HG02938 (cell line): ENCODE measurements around the gene IL1R1.

Experiments
- ATAC-seq: cut with Tn5 transposase; IDR thresholded peaks from one replicate; pipeline ENCODE4 v1.9.1; 2021; ENCODE audit warnings: mild to moderate bottlenecking, moderate library complexity; ENCODE audit not compliant: unreplicated experiment

The IL1R1 gene

GRCh38 chr2:102166189-102166845, 23.8 kb downstream of the IL1R1 start:
- no peak for ATAC-seq

- ATAC-seq, result no peak
These were observed 25.7 kb downstream of the IL1R1 start for GRCh38 chr2:102168026-102168771.

GRCh38 chr2:102171946-102172345, 29.4 kb downstream of the IL1R1 start:
- ATAC-seq, result no peak

- no peak for ATAC-seq
These were observed 30.2 kb downstream of the IL1R1 start for GRCh38 chr2:102172745-102173144.

GRCh38 chr2:102176172-102176571, 33.6 kb downstream of the IL1R1 start:
- no peak for ATAC-seq

- no peak for ATAC-seq
These were observed 35.4 kb downstream of the IL1R1 start for GRCh38 chr2:102177814-102178478.

GRCh38 chr2:102179061-102179460, 36.5 kb downstream of the IL1R1 start:
- ATAC-seq, result no peak

- no peak for ATAC-seq
These were observed 37.5 kb downstream of the IL1R1 start for GRCh38 chr2:102179788-102180686.

- ATAC-seq, result no peak
These were observed 38.1 kb downstream of the IL1R1 start for GRCh38 chr2:102180687-102180999.

- ATAC-seq, result no peak
These were observed 38.8 kb downstream of the IL1R1 start for GRCh38 chr2:102181376-102181775.

GRCh38 chr2:102181919-102182635, 39.5 kb downstream of the IL1R1 start:
- ATAC-seq, result no peak

GRCh38 chr2:102184018-102184417, 41.5 kb downstream of the IL1R1 start:
- no peak for ATAC-seq

GRCh38 chr2:102184568-102184967, 42.0 kb downstream of the IL1R1 start:
- ATAC-seq, result no peak

GRCh38 chr2:102185347-102185746, 42.8 kb downstream of the IL1R1 start:
- no peak for ATAC-seq

GRCh38 chr2:102186791-102187495, 44.4 kb downstream of the IL1R1 start, which contains the start of gene IL1RL2:
IL1RL2 (plus strand) TSS chr2:102187023; CDS start chr2:102187868, 845 bp downstream.
- ATAC-seq, result no peak

- ATAC-seq, result no peak
These were observed 45.1 kb downstream of the IL1R1 start for GRCh38 chr2:102187496-102188150.

- ATAC-seq, result no peak
These were observed 48.0 kb downstream of the IL1R1 start for GRCh38 chr2:102190430-102191107.

- no peak for ATAC-seq
These were observed 49.0 kb downstream of the IL1R1 start for GRCh38 chr2:102191501-102191900.

- ATAC-seq, result no peak
These were observed 50.5 kb downstream of the IL1R1 start for GRCh38 chr2:102193074-102193473.
